SW 1271 (cell line): Measurements from ENCODE around the gene TTC28.
A peak's percentile ranks its signal among the peaks of the same experiment; 100 is the strongest.

Experiments used
- DNase-seq, 2 experiments: peaks; one replicate each; lab custom pipeline; 2025; lab: John Stamatoyannopoulos, UW

The TTC28 gene

GRCh38 chr22:28141614-28142013, 538.0 kb downstream of the TTC28 start:
- DNase-seq = no peak

GRCh38 chr22:28139961-28140360, 539.7 kb downstream of the TTC28 start:
- DNase-seq = peak in 1 of 2 experiments; percentile 10

GRCh38 chr22:28139516-28139915, 540.1 kb downstream of the TTC28 start:
- no peak for DNase-seq

- no peak for DNase-seq
These were observed 542.6 kb downstream of the TTC28 start for GRCh38 chr22:28137036-28137435.

- no peak for DNase-seq
These were observed 547.2 kb downstream of the TTC28 start for GRCh38 chr22:28132466-28132865.

- no peak for DNase-seq
These were observed 550.2 kb downstream of the TTC28 start for GRCh38 chr22:28129319-28129962.

- DNase-seq = no peak
These were observed 550.8 kb downstream of the TTC28 start for GRCh38 chr22:28128827-28129226.

- DNase-seq = no peak
These were observed 553.8 kb downstream of the TTC28 start for GRCh38 chr22:28125799-28126198.

- DNase-seq = no peak
These were observed 555.5 kb downstream of the TTC28 start for GRCh38 chr22:28123989-28124766.

- DNase-seq = no peak
These were observed 558.7 kb downstream of the TTC28 start for GRCh38 chr22:28120691-28121592.

- DNase-seq = no peak
These were observed 560.5 kb downstream of the TTC28 start for GRCh38 chr22:28118957-28119631.

GRCh38 chr22:28116219-28116673, 563.4 kb downstream of the TTC28 start:
- peak in 1 of 2 experiments; percentile 28 for DNase-seq

GRCh38 chr22:28115426-28115825, 564.2 kb downstream of the TTC28 start:
- no peak for DNase-seq

- DNase-seq = peak in 1 of 2 experiments; percentile 11
These were observed 567.0 kb downstream of the TTC28 start for GRCh38 chr22:28112548-28113043.

- no peak for DNase-seq
These were observed 567.5 kb downstream of the TTC28 start for GRCh38 chr22:28112190-28112544.

- DNase-seq = no peak
These were observed 568.0 kb downstream of the TTC28 start for GRCh38 chr22:28111501-28112189.

- no peak for DNase-seq
These were observed 570.8 kb downstream of the TTC28 start for GRCh38 chr22:28108851-28109250.

GRCh38 chr22:28106617-28107016, 573.0 kb downstream of the TTC28 start:
- DNase-seq = no peak

- DNase-seq = no peak
These were observed 573.7 kb downstream of the TTC28 start for GRCh38 chr22:28105988-28106387.

GRCh38 chr22:28105413-28105812, 574.2 kb downstream of the TTC28 start:
- no peak for DNase-seq

- DNase-seq = no peak
These were observed 576.0 kb downstream of the TTC28 start for GRCh38 chr22:28103596-28103995.
